ENCODE measurements around the gene NLRP14. TPM values are rescaled to one million over a fixed set of nuclear protein-coding genes. Genes with fewer than 3 reads are reported as not detected.

The NLRP14 gene
- total and polyA plus RNA-seq, 2 donors (not counting 1 experiment from before 2014, with no cell fraction given), result 0.04 to 0.07 TPM

DNA sequence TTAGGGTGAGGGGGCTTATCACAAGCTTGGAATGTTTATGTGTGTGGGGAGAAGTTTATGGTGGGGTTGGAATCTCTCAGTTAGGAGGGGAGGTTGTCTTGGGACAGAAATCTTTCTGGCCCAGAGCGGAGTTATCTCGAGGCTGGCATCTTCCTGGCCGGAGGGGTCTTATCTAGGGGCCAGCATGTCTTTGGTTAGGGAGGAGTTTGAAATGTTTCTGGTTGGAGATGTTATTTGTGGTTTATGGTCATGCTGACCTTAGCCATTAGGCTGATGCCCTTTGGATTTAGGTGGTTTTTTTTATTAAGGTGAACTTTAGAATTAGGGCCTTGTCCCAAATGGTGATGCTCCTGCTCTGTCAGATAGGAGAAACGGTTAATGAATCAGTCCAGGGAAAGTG is 60.6 kb downstream of the NLRP14 start:
- no peak overlapping the region for H3K4me3 ChIP-seq (ENCODE audit: control extremely low read depth in 1 of 5, extremely low read depth in 1 of 5, insufficient read depth in 1 of 5, low read depth in 2 of 5, low read length in 4 of 5)
- no peak overlapping the region for H2AFZ ChIP-seq (ENCODE audit: insufficient read depth, low read depth, low read length, poor library complexity, severe bottlenecking)
- no peaks in the 10 kb centered on the region for H3K4me1 Mint-ChIP-seq
- H3K4me3 Mint-ChIP-seq, result no peak overlapping the region
- POLR2A ChIA-PET, result no interaction called here
- no peaks in the 10 kb centered on the region for H3K36me3 ChIP-seq (replicated peaks in 1 of 2; ENCODE audit: control extremely low read depth in 1 of 2, control insufficient read depth in 1 of 2, extremely low read depth in 1 of 2, insufficient read depth in 2 of 2, low read length in 1 of 2)
- no peak overlapping the region for H3K9ac ChIP-seq (ENCODE audit: low read length)
- intact Hi-C loops (cut with micrococcal nuclease), result no loop called here
- CTCF ChIA-PET, result no interaction called here
- H3K9me3 ChIP-seq (ENCODE audit: control extremely low read depth in 1 of 3, control insufficient read depth in 2 of 3, insufficient read depth in 1 of 3, low read length in 2 of 3), result peaks cover 0 to 17% (median 0%) of the 10 kb centered on the region in 3 donors
- no peak overlapping the region for H3K27ac Mint-ChIP-seq
- H3K79me2 ChIP-seq (ENCODE audit: control insufficient read depth, insufficient read depth, low read length), result no peaks in the 10 kb centered on the region
- H3K9me3 Mint-ChIP-seq (ENCODE audit: insufficient read depth), result peaks cover 7% of the 10 kb centered on the region
- DNase-seq (no peak), ATAC-seq (ENCODE audit: low read depth) (no peak)
- no peaks in the 10 kb centered on the region for H4K20me1 ChIP-seq (ENCODE audit: control insufficient read depth, insufficient read depth, low read length, poor library complexity, severe bottlenecking)
- no peak overlapping the region for H3K27ac ChIP-seq (ENCODE audit: low read length in 2 of 2)
- no peak overlapping the region for H3K4me2 ChIP-seq (replicated peaks; ENCODE audit: low read depth, low read length, poor library complexity, severe bottlenecking)
- peaks cover 14% of the 10 kb centered on the region for H3K27me3 Mint-ChIP-seq
- H3K4me1 ChIP-seq (ENCODE audit: control insufficient read depth in 2 of 2, insufficient read depth in 2 of 2, low read length in 2 of 2), result no peaks in the 10 kb centered on the region
- TF ChIP-seq, protein P1, sequence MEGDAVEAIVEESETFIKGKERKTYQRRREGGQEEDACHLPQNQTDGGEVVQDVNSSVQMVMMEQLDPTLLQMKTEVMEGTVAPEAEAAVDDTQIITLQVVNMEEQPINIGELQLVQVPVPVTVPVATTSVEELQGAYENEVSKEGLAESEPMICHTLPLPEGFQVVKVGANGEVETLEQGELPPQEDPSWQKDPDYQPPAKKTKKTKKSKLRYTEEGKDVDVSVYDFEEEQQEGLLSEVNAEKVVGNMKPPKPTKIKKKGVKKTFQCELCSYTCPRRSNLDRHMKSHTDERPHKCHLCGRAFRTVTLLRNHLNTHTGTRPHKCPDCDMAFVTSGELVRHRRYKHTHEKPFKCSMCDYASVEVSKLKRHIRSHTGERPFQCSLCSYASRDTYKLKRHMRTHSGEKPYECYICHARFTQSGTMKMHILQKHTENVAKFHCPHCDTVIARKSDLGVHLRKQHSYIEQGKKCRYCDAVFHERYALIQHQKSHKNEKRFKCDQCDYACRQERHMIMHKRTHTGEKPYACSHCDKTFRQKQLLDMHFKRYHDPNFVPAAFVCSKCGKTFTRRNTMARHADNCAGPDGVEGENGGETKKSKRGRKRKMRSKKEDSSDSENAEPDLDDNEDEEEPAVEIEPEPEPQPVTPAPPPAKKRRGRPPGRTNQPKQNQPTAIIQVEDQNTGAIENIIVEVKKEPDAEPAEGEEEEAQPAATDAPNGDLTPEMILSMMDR (IDR thresholded peaks at IDR 0.05), result no peak
- peaks cover 0 to 3% (median 0%) of the 10 kb centered on the region in 4 experiments for H3K27me3 ChIP-seq (replicated peaks in 1 of 4; ENCODE audit: control extremely low read depth in 1 of 4, control insufficient read depth in 3 of 4, insufficient read depth in 4 of 4, low read length in 3 of 4)
- 97% methylated on average over 4 of the region's 4 CpGs for WGBS (ENCODE audit: insufficient coverage)

DNA sequence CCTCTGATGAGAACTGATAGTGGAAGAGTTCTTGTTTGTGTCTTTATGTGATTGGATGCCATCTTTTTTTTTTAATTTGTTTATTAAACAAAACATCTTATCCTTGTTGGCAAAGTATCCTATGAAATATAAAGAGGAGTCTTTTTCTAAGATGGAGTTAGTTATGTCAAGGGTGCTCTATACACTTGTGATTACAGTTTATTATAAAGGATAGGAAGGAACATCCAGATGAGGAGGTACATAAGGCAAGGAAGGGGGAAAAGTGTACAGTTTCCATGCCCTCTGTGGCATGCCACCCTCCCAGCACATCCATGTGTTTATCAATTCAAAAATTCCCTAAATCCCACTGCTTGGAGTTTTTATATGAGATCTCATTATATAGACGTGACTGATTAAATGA is 61.2 kb downstream of the NLRP14 start:
- H3K4me1 ChIP-seq (ENCODE audit: control insufficient read depth in 2 of 2, insufficient read depth in 2 of 2, low read length in 2 of 2), result no peaks in the 10 kb centered on the region
- no peaks in the 10 kb centered on the region for H3K4me1 Mint-ChIP-seq
- no peak overlapping the region for H3K4me3 Mint-ChIP-seq
- no peak overlapping the region for H2AFZ ChIP-seq (ENCODE audit: insufficient read depth, low read depth, low read length, poor library complexity, severe bottlenecking)
- H3K9me3 ChIP-seq (ENCODE audit: control extremely low read depth in 1 of 3, control insufficient read depth in 2 of 3, insufficient read depth in 1 of 3, low read length in 2 of 3), result peaks cover 0 to 17% (median 0%) of the 10 kb centered on the region in 3 donors
- no peak for ATAC-seq (ENCODE audit: low read depth)
- DNase-seq, result no peak
- H4K20me1 ChIP-seq (ENCODE audit: control insufficient read depth, insufficient read depth, low read length, poor library complexity, severe bottlenecking), result no peaks in the 10 kb centered on the region
- peaks cover 15% of the 10 kb centered on the region for H3K27me3 Mint-ChIP-seq
- peaks cover 0 to 3% (median 0%) of the 10 kb centered on the region in 4 experiments for H3K27me3 ChIP-seq (replicated peaks in 1 of 4; ENCODE audit: control extremely low read depth in 1 of 4, control insufficient read depth in 3 of 4, insufficient read depth in 4 of 4, low read length in 3 of 4)
- no peak overlapping the region for H3K27ac ChIP-seq (ENCODE audit: low read length in 2 of 2)
- no peak overlapping the region for H3K4me3 ChIP-seq (ENCODE audit: control extremely low read depth in 1 of 5, extremely low read depth in 1 of 5, insufficient read depth in 1 of 5, low read depth in 2 of 5, low read length in 4 of 5)
- H3K9me3 Mint-ChIP-seq (ENCODE audit: insufficient read depth), result peaks cover 7% of the 10 kb centered on the region
- no peaks in the 10 kb centered on the region for H3K79me2 ChIP-seq (ENCODE audit: control insufficient read depth, insufficient read depth, low read length)
- ChIA-PET POLR2A (no interaction called here), CTCF (no interaction called here)
- no peak overlapping the region for H3K4me2 ChIP-seq (replicated peaks; ENCODE audit: low read depth, low read length, poor library complexity, severe bottlenecking)
- intact Hi-C loops (cut with micrococcal nuclease), result no loop called here
- TF ChIP-seq EZH2 (IDR thresholded peaks at IDR 0.05; ENCODE audit: borderline replicate concordance, insufficient read depth, low read depth, low read length, poor library complexity, severe bottlenecking), result no peak
- no peak overlapping the region for H3K27ac Mint-ChIP-seq
- no CpG with 5 or more reads among the region's 1 CpG for WGBS (ENCODE audit: insufficient coverage)
- no peaks in the 10 kb centered on the region for H3K36me3 ChIP-seq (replicated peaks in 1 of 2; ENCODE audit: control extremely low read depth in 1 of 2, control insufficient read depth in 1 of 2, extremely low read depth in 1 of 2, insufficient read depth in 2 of 2, low read length in 1 of 2)
- H3K9ac ChIP-seq (ENCODE audit: low read length), result no peak overlapping the region

Measured in B cell (primary cell).